SK-N-SH (cell line): ENCODE results near the gene DGKZ. TPM values are rescaled to one million over a fixed set of nuclear protein-coding genes. Genes with fewer than 3 reads are reported as not detected.

Experiments
- CTCF ChIA-PET: fragments of 300-600, 350-600 bp; formaldehyde crosslinking; extraction: SDS; loops from one replicate; lab custom pipeline; 2021; lab: Yijun Ruan, JAX
- POLR2A ChIA-PET: fragments of 350-600 bp; sonication (Branson Sonifier 250); formaldehyde crosslinking; extraction: SDS; loops from one replicate; lab custom pipeline; 2020; ENCODE audit warnings: antibody characterized with exemption, inconsistent platforms; lab: Yijun Ruan, JAX
- DNase-seq: peaks from one replicate; pipeline ENCODE4 v3.0.0; 2012
- H2AFZ ChIP-seq: fragments of 200-600 bp; sonication (generic); 2 replicates; pipeline ENCODE4 v1.8.1; 2016; ENCODE audit warnings: antibody characterized with exemption, mild to moderate bottlenecking, low read depth
- H3F3A ChIP-seq: fragments of 200-600 bp; sonication (generic); replicated peaks from 2 replicates; pipeline ENCODE3; 2016; ENCODE audit warnings: antibody characterized with exemption, mild to moderate bottlenecking; ENCODE audit not compliant: insufficient read depth
- H3K27ac ChIP-seq, 2 experiments: fragments of 200-500 bp in 1 of 2; fragments of 200-600 bp in 1 of 2; sonication (Bioruptor generic) in 1 of 2; sonication (generic), shearing (Covaris generic) in 1 of 2; 2 replicates each; pipeline versions ENCODE4 v1.5.1 to v1.6.1; 2014 to 2016; ENCODE audit warnings: low read depth in 2 of 2, inconsistent platforms in 1 of 2, low read length in 1 of 2, mild to moderate bottlenecking in 1 of 2, mixed read lengths in 1 of 2
- H3K27me3 ChIP-seq: fragments of 200-600 bp; sonication (generic), shearing (Covaris generic); 2 replicates; pipeline ENCODE4 v1.6.1; 2016; ENCODE audit warnings: mixed run types; ENCODE audit not compliant: insufficient read depth
- H3K36me3 ChIP-seq, 2 experiments: fragments of 200-500 bp in 1 of 2; fragments of 200-600 bp in 1 of 2; sonication (Bioruptor generic) in 1 of 2; sonication (generic) in 1 of 2; replicated peaks in 1 of 2; 2 replicates each; pipeline versions ENCODE3 to v1.5.1; 2014 to 2016; ENCODE audit warnings: low read length in 1 of 2, mild to moderate bottlenecking in 1 of 2; ENCODE audit not compliant: insufficient read depth in 2 of 2, control insufficient read depth in 1 of 2
- H3K4me1 ChIP-seq, 2 experiments: fragments of 200-500 bp in 1 of 2; fragments of 200-600 bp in 1 of 2; sonication (Bioruptor generic) in 1 of 2; sonication (generic), shearing (Covaris generic) in 1 of 2; 2 replicates each; pipeline versions ENCODE4 v1.5.1 to v1.6.1; 2014 to 2016; ENCODE audit warnings: low read depth in 1 of 2, low read length in 1 of 2, mixed run types in 1 of 2; ENCODE audit not compliant: insufficient read depth in 2 of 2, control insufficient read depth in 1 of 2
- H3K4me2 ChIP-seq: fragments of 200-600 bp; sonication (generic), shearing (Covaris generic); 2 replicates; pipeline ENCODE4 v1.6.1; 2017; ENCODE audit warnings: mixed run types
- H3K4me3 ChIP-seq, 2 experiments: fragments of 200-500 bp in 1 of 2; fragments of 200-600 bp in 1 of 2; sonication (Bioruptor generic) in 1 of 2; sonication (generic), shearing (Covaris generic) in 1 of 2; 2 replicates each; pipeline versions ENCODE4 v1.5.1 to v1.8.1; 2014 to 2016; ENCODE audit warnings: low read depth in 2 of 2, inconsistent platforms in 1 of 2, low read length in 1 of 2, mild to moderate bottlenecking in 1 of 2, mixed read lengths in 1 of 2, moderate library complexity in 1 of 2
- H3K79me2 ChIP-seq: fragments of 200-600 bp; sonication (generic); 2 replicates; pipeline ENCODE4 v1.8.1; 2017; ENCODE audit warnings: mild to moderate bottlenecking; ENCODE audit not compliant: insufficient read depth
- H3K9ac ChIP-seq: fragments of 200-600 bp; sonication (generic); 2 replicates; pipeline ENCODE4 v1.6.1; 2017; ENCODE audit warnings: mixed run types
- H3K9me2 ChIP-seq: fragments of 200-600 bp; sonication (generic); 2 replicates; pipeline ENCODE4 v1.6.1; 2017; ENCODE audit warnings: mixed run types
- H3K9me3 ChIP-seq: fragments of 200-600 bp; sonication (generic); 2 replicates; pipeline ENCODE4 v1.6.1; 2017; ENCODE audit warnings: mixed run types, mild to moderate bottlenecking, moderate library complexity
- H4K20me1 ChIP-seq: fragments of 200-600 bp; sonication (generic); 2 replicates; pipeline ENCODE4 v1.6.1; 2017; ENCODE audit warnings: mild to moderate bottlenecking, mixed run types; ENCODE audit not compliant: insufficient read depth
- CHD2 ChIP-seq: fragments of 150-350 bp; IDR thresholded peaks from 2 replicates; pipeline ENCODE4 v1.6.1; 2018; ENCODE audit warnings: low read length; ENCODE audit not compliant: partially characterized antibody
- ELF1 ChIP-seq: IDR thresholded peaks from 2 replicates; pipeline ENCODE4 v1.4.0; 2012
- EZH2phosphoT487 ChIP-seq: fragments of 200-600 bp; sonication (generic); IDR thresholded peaks from 2 replicates; pipeline ENCODE4 v1.6.1; 2017; ENCODE audit warnings: low read depth, mixed run types, mild to moderate bottlenecking, antibody characterized with exemption, moderate library complexity, borderline replicate concordance
- FOXJ3 ChIP-seq: sonication (generic); formaldehyde crosslinking; IDR thresholded peaks from 2 replicates; pipeline ENCODE4 v1.5.1; 2020; ENCODE audit warnings: mild to moderate bottlenecking, missing genetic modification reagents
- MAX ChIP-seq: IDR thresholded peaks from 2 replicates; pipeline ENCODE4 v1.4.0; 2012; ENCODE audit warnings: low read depth
- MEF2A ChIP-seq: IDR thresholded peaks from 2 replicates; pipeline ENCODE4 v1.4.0; 2012; ENCODE audit warnings: low read depth, borderline replicate concordance
- NFIC ChIP-seq: IDR thresholded peaks from 2 replicates; pipeline ENCODE4 v1.4.0; 2012; ENCODE audit warnings: borderline replicate concordance
- POLR2AphosphoS5 ChIP-seq: IDR thresholded peaks from 2 replicates; pipeline ENCODE4 v1.6.1; 2012; ENCODE audit warnings: low read depth, low read length
- RCOR1 ChIP-seq: fragments of 150-350 bp; IDR thresholded peaks from 2 replicates; pipeline ENCODE4 v1.6.1; 2017; ENCODE audit warnings: antibody characterized with exemption, low read length
- SIN3A ChIP-seq: IDR thresholded peaks from 2 replicates; pipeline ENCODE4 v1.6.1; 2012; ENCODE audit warnings: low read depth, mild to moderate bottlenecking, low read length, moderate library complexity, borderline replicate concordance
- TEAD4 ChIP-seq: IDR thresholded peaks from 2 replicates; pipeline ENCODE4 v1.4.0; 2012; ENCODE audit warnings: mild to moderate bottlenecking, borderline replicate concordance; ENCODE audit not compliant: insufficient read depth
- USF1 ChIP-seq: IDR thresholded peaks from 2 replicates; pipeline ENCODE4 v1.4.0; 2012; ENCODE audit warnings: low read depth, borderline replicate concordance
- USF2 ChIP-seq: fragments of 150-350 bp; IDR thresholded peaks from 2 replicates; pipeline ENCODE4 v1.6.1; 2017; ENCODE audit warnings: antibody characterized with exemption, low read length, low read depth, borderline replicate concordance
- YY1 ChIP-seq: IDR thresholded peaks from 2 replicates; pipeline ENCODE4 v1.4.0; 2012; ENCODE audit warnings: low read depth, mild to moderate bottlenecking
- WGBS: methylation state at CpG from one replicate; pipeline ENCODE4 v1.1.6; 2017; ENCODE audit warnings: low lambda C conversion rate; 5-methylcytosine and 5-hydroxymethylcytosine counted together
- polyA plus RNA-seq, 3 experiments: library from polyadenylated mRNA; depleted of rRNA; stranded (reverse); fragments of >200 nt; gene quantifications; 2 replicates each; pipeline ENCODE4 v1.2.3, GENCODE V29; 2012

The DGKZ gene
- polyA plus RNA-seq, 1 of the 3 experiments (the other 2 are of a cell fraction) = 33.2 TPM

- H3K36me3 ChIP-seq = peaks cover 0 to 8% of the 10 kb centered on the region in 2 experiments
- no peak overlapping the region for H3K27ac ChIP-seq
- no peak overlapping the region for H3K4me3 ChIP-seq
- DNase-seq = no peak
- no peak overlapping the region for H3K9ac ChIP-seq
- 85% methylated on average over 4 of the region's 4 CpGs for WGBS
- POLR2A ChIA-PET = no interaction called here
- H3F3A ChIP-seq = peaks cover 10% of the 10 kb centered on the region
- peaks cover 18% of the 10 kb centered on the region for H4K20me1 ChIP-seq
- no peaks in the 10 kb centered on the region for H3K9me3 ChIP-seq
- CTCF ChIA-PET = interaction anchor here (2.2 to 7.6 kb wide), 3 partner anchors 8 to 144 kb away, joined by 11 to 204 read pairs (median 96); no protein-coding TSS in a partner anchor
- no peaks in the 10 kb centered on the region for H3K79me2 ChIP-seq
- H3K4me2 ChIP-seq = no peak overlapping the region
- no peak overlapping the region for H2AFZ ChIP-seq
- H3K27me3 ChIP-seq = peaks cover 15% of the 10 kb centered on the region
- no peak for TF ChIP-seq CHD2
- no peak for TF ChIP-seq FOXJ3 (CRISPR knock-in tag)
- TF ChIP-seq EZH2phosphoT487 = no peak
- no peak for TF ChIP-seq SIN3A
- no peak for TF ChIP-seq POLR2AphosphoS5
- TF ChIP-seq USF1 = no peak
- TF ChIP-seq MEF2A = no peak
- TF ChIP-seq TEAD4 = no peak
- no peak for TF ChIP-seq YY1
- TF ChIP-seq ELF1 = no peak
- TF ChIP-seq RCOR1 = no peak
- peaks cover 0 to 27% of the 10 kb centered on the region in 2 experiments; a peak in 2 of 4 replicates for H3K4me1 ChIP-seq
- no peaks in the 10 kb centered on the region for H3K9me2 ChIP-seq
These were observed 46.5 kb downstream of the DGKZ start for GRCh38 chr11:46393759-46394158.

- H3K79me2 ChIP-seq = no peaks in the 10 kb centered on the region
- peaks cover 10% of the 10 kb centered on the region for H4K20me1 ChIP-seq
- H3F3A ChIP-seq = peaks cover 7% of the 10 kb centered on the region
- TF ChIP-seq EZH2phosphoT487 = no peak
- TF ChIP-seq NFIC = no peak
- TF ChIP-seq USF2 = no peak
- no peak for TF ChIP-seq MAX
- TF ChIP-seq, all 33 proteins: peak for 0
- 98% methylated on average over 18 of the region's 19 CpGs for WGBS
- H3K4me1 ChIP-seq = peaks cover 0 to 5% of the 10 kb centered on the region in 2 experiments; a peak in 1 of 4 replicates
- no peak for DNase-seq
- ChIA-PET POLR2A (no interaction called here), CTCF (interaction anchor here (1.0 to 9.9 kb wide), 4 partner anchors 7 to 132 kb away, joined by 3 to 96 read pairs (median 4); partner anchors contain the start of gene CHRM4)
- no peak overlapping the region for H3K4me2 ChIP-seq
- H3K9ac ChIP-seq = no peak overlapping the region
- H3K36me3 ChIP-seq = peaks cover 0 to 12% of the 10 kb centered on the region in 2 experiments
- no peaks in the 10 kb centered on the region for H3K27me3 ChIP-seq
- H3K9me2 ChIP-seq = no peaks in the 10 kb centered on the region
- no peak overlapping the region for H3K27ac ChIP-seq
- H3K4me3 ChIP-seq = no peak overlapping the region
- H3K9me3 ChIP-seq = no peaks in the 10 kb centered on the region
- H2AFZ ChIP-seq = no peak overlapping the region
These were observed 50.3 kb downstream of the DGKZ start for GRCh38 chr11:46397526-46397925.
